ENCODE data around the gene FBXO39.

DNA sequence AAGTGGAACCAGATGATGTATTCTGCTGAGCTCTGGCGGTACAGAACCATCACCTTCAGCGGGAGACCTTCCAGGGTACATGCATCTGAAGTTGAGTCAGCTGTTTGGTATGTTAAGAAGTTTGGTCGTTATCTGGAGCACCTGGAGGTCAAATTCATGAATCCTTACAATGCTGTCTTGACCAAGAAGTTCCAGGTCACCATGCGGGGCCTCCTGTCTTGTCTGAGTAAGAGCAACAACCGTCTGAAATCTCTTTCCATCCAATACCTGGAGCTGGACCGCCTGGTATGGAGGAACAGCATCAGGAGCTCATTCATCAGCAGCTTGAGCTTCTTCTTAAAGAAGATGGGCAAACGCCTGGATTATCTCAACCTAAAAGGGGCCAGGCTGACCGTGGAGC, 4.0 kb downstream of the FBXO39 start:
- TF ChIP-seq, protein P1, sequence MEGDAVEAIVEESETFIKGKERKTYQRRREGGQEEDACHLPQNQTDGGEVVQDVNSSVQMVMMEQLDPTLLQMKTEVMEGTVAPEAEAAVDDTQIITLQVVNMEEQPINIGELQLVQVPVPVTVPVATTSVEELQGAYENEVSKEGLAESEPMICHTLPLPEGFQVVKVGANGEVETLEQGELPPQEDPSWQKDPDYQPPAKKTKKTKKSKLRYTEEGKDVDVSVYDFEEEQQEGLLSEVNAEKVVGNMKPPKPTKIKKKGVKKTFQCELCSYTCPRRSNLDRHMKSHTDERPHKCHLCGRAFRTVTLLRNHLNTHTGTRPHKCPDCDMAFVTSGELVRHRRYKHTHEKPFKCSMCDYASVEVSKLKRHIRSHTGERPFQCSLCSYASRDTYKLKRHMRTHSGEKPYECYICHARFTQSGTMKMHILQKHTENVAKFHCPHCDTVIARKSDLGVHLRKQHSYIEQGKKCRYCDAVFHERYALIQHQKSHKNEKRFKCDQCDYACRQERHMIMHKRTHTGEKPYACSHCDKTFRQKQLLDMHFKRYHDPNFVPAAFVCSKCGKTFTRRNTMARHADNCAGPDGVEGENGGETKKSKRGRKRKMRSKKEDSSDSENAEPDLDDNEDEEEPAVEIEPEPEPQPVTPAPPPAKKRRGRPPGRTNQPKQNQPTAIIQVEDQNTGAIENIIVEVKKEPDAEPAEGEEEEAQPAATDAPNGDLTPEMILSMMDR (conservative IDR thresholded peaks at IDR 0.05; ENCODE audit: low read length) = no peak
- no peak for TF ChIP-seq EZH2phosphoT487 (IDR thresholded peaks at IDR 0.05; ENCODE audit: borderline replicate concordance, low read depth, low read length)
